Measurements from ENCODE around the gene LENG1. TPM values are rescaled to one million over a fixed set of nuclear protein-coding genes. Genes with fewer than 3 reads are reported as not detected.

LENG1 gene
- total RNA-seq, 1 donor from 2014 or later = 7.2 TPM

DNA sequence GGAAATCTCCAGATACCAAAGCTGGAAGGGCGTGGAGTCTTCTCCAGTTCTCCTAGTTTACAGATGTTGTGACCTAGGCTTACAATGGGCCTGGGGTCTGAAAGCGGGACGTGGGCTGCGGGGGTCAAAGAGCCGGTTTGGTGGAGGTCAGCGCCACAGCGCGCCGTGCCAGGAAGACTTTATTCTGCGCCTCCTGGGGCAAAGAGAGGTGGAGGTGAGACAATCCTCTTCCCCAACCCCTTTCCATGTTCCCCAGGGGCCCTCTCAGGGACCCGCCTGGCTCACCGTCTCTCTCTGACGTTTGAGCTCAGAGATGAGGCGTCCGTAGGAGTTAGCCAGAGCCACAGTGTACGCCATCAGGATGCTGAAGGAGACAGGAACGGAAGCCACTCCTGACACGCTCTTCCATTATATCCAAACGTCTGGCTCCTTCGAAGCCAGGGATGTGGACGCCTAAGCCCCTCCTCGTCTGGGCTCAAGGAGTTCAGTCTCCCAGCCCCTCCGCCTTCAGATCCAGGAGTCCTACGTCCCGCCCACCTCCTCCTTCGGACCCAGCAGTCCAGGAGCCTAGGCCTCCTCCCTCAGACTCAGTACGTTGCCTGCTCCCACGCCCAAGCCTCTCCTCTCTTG is 776 bp upstream of the LENG1 start:
- Mint-ChIP-seq H3K4me3 (ENCODE audit: low read depth) (peak overlapping the region; percentile 99), H3K36me3 (ENCODE audit: insufficient read depth) (peaks cover 13% of the 10 kb centered on the region)
- DNase-seq (ENCODE audit: low spot score, unreplicated experiment) = no peak

DNA sequence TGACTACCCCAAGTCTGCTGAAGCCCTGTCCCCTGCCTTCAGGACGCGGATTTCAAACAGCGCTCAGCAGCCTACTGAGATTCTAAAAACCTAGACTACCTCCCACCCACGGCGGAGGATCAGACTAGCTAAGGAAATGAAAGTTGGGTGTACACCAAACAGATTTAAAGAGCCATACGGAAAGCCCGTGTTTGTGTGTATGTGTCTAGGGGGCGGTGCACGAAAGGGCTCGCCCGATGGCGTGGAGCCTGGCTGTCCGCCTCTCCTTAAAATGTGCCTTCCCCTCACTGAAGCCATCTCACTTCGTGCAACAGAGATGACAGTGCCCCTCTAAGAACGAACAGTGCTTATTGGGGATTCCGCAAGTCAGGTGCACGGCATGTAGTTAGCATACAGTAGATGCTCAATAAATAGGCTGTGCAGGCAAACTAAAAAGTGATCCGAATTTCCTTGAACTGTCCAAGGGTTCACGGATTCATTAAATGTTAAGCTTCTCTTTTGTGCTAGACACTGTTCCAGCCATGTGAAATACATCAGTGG is 639 bp downstream of the LENG1 start:
- no peak for DNase-seq (ENCODE audit: low spot score, unreplicated experiment)
- H3K4me3 Mint-ChIP-seq (ENCODE audit: low read depth) = peak overlapping the region; percentile 99
- peaks cover 16% of the 10 kb centered on the region for H3K36me3 Mint-ChIP-seq (ENCODE audit: insufficient read depth)
- peaks cover 27% of the 10 kb centered on the region for H3K4me1 Mint-ChIP-seq (ENCODE audit: low read depth)
- H3K27me3 Mint-ChIP-seq = peaks cover 6% of the 10 kb centered on the region
- TF ChIP-seq, protein P1, sequence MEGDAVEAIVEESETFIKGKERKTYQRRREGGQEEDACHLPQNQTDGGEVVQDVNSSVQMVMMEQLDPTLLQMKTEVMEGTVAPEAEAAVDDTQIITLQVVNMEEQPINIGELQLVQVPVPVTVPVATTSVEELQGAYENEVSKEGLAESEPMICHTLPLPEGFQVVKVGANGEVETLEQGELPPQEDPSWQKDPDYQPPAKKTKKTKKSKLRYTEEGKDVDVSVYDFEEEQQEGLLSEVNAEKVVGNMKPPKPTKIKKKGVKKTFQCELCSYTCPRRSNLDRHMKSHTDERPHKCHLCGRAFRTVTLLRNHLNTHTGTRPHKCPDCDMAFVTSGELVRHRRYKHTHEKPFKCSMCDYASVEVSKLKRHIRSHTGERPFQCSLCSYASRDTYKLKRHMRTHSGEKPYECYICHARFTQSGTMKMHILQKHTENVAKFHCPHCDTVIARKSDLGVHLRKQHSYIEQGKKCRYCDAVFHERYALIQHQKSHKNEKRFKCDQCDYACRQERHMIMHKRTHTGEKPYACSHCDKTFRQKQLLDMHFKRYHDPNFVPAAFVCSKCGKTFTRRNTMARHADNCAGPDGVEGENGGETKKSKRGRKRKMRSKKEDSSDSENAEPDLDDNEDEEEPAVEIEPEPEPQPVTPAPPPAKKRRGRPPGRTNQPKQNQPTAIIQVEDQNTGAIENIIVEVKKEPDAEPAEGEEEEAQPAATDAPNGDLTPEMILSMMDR (IDR thresholded peaks at IDR 0.05; ENCODE audit: unreplicated experiment) = no peak
- peak overlapping the region; percentile 92 for H3K27ac Mint-ChIP-seq
- no peaks in the 10 kb centered on the region for H3K9me3 Mint-ChIP-seq (ENCODE audit: low read depth)

More for the DNA sequence above, 776 bp upstream of the LENG1 start:
- Mint-ChIP-seq H3K27ac (peak overlapping the region; percentile 98), H3K9me3 (ENCODE audit: low read depth) (no peaks in the 10 kb centered on the region), H3K4me1 (ENCODE audit: low read depth) (peaks cover 27% of the 10 kb centered on the region), H3K27me3 (peaks cover 12% of the 10 kb centered on the region)
- TF ChIP-seq, protein P1 (IDR thresholded peaks at IDR 0.05; ENCODE audit: unreplicated experiment) = no peak

DNA sequence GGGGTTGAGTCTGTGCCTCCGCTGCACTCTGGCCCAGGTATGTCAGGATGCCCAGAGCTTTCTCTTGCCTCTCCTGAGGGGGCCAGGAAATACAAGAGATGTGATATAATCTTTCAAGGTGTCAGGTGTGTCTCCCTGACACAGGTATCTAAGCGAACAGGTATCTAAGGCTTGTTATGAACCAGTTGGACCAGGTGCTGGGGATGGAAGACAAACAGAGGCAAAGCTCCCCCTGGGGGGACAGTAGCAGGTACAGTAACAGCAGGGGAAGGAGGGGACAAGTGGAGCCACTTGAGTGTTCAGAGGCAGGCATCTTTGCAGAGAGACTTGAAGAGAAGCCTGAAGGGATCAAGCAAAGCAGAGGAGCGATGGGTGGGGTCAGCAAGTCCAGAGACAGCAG is 2.6 kb downstream of the LENG1 start:
- no peak for DNase-seq (ENCODE audit: low spot score, unreplicated experiment)
- Mint-ChIP-seq H3K27ac (peak overlapping the region; percentile 71), H3K27me3 (no peaks in the 10 kb centered on the region), H3K4me1 (ENCODE audit: low read depth) (peaks cover 23% of the 10 kb centered on the region), H3K36me3 (ENCODE audit: insufficient read depth) (peaks cover 18% of the 10 kb centered on the region), H3K4me3 (ENCODE audit: low read depth) (peak overlapping the region; percentile 2), H3K9me3 (ENCODE audit: low read depth) (no peaks in the 10 kb centered on the region)
- TF ChIP-seq, protein P1 (IDR thresholded peaks at IDR 0.05; ENCODE audit: unreplicated experiment) = no peak

DNA sequence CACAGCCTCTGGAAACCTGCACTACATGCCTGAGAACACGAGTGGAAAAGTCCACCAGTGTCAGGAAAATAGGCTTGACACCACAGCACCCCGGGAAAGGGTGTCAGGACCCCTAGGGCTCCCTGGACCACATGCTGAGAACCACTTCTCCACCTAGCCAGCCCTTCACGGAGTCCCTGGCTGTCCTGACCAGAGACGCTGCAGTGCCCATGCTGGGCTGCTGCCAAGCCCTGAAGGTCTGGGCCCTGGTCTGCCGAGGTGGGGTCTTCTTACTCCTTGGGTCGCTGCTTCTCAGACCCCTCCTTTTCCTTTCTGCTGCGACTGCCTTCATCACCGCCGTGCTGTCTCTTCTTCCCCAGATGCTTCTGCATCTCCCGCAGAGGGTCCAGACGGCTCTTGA is 3.0 kb downstream of the LENG1 start:
- H3K4me3 Mint-ChIP-seq (ENCODE audit: low read depth) = no peak overlapping the region
- H3K9me3 Mint-ChIP-seq (ENCODE audit: low read depth) = no peaks in the 10 kb centered on the region
- TF ChIP-seq, protein P1 (IDR thresholded peaks at IDR 0.05; ENCODE audit: unreplicated experiment) = no peak

DNA sequence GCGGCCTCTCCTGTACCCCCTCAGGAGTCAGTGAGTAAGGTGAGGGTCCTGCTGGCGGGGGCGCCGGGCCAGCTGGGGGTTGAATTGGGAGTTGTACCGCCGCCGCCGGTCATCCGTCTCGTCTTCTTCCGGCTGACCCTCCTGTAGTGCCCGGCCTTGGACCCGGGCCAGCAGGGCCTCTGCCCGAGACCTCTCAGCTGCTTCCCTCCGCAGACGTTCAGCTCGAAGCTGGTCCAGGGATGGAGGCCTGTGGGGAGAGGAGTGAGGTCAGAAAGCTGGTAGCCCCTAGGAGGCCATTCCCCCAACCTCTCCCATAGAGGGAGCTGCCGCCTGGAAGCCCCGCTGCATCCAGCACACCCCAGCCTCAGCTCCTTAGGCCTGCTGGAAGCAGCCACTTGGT is 3.8 kb downstream of the LENG1 start:
- peaks cover 18% of the 10 kb centered on the region for H3K36me3 Mint-ChIP-seq (ENCODE audit: insufficient read depth)
- peaks cover 16% of the 10 kb centered on the region for H3K4me1 Mint-ChIP-seq (ENCODE audit: low read depth)
- no peaks in the 10 kb centered on the region for H3K9me3 Mint-ChIP-seq (ENCODE audit: low read depth)
- no peak for DNase-seq (ENCODE audit: low spot score, unreplicated experiment)
- H3K4me3 Mint-ChIP-seq (ENCODE audit: low read depth) = no peak overlapping the region
- no peak overlapping the region for H3K27ac Mint-ChIP-seq
- TF ChIP-seq, protein P1 (IDR thresholded peaks at IDR 0.05; ENCODE audit: unreplicated experiment) = no peak
- no peaks in the 10 kb centered on the region for H3K27me3 Mint-ChIP-seq

More for the DNA sequence above, 3.0 kb downstream of the LENG1 start:
- Mint-ChIP-seq H3K36me3 (ENCODE audit: insufficient read depth) (peaks cover 18% of the 10 kb centered on the region), H3K27me3 (no peaks in the 10 kb centered on the region), H3K27ac (peak overlapping the region; percentile 71), H3K4me1 (ENCODE audit: low read depth) (peaks cover 20% of the 10 kb centered on the region)
- no peak for DNase-seq (ENCODE audit: low spot score, unreplicated experiment)

Data from progenitor cell of endocrine pancreas (in vitro differentiated cells).